GM12865 (cell line): ENCODE results near the gene SRSF6.

Experiments
- DNase-seq: peaks from one replicate; pipeline ENCODE4 v3.0.0; 2010; ENCODE audit warnings: low read depth
- H3K4me3 ChIP-seq: 2 replicates; pipeline ENCODE4 v1.5.1; 2011; ENCODE audit warnings: mild to moderate bottlenecking, low read depth, low read length, control low read depth
- CTCF ChIP-seq: IDR thresholded peaks from 2 replicates; pipeline ENCODE4 v1.5.1; 2011; ENCODE audit warnings: low read length, control low read depth, low read depth, inconsistent platforms; ENCODE audit not compliant: insufficient read depth; ENCODE audit errors: missing control alignments

SRSF6 gene

GRCh38 chr20:43460172-43460829 is 2.6 kb downstream of the SRSF6 start:
- TF ChIP-seq CTCF: no peak
- H3K4me3 ChIP-seq: no peak overlapping the region
- DNase-seq: no peak

GRCh38 chr20:43460830-43461200 is 3.1 kb downstream of the SRSF6 start:
- TF ChIP-seq CTCF: no peak
- DNase-seq: no peak
- H3K4me3 ChIP-seq: no peak overlapping the region

- no peak for TF ChIP-seq CTCF
- no peak for DNase-seq
- H3K4me3 ChIP-seq: no peak overlapping the region
Measured at GRCh38 chr20:43461894-43462659, 4.4 kb downstream of the SRSF6 start.

GRCh38 chr20:43462660-43463526 is 5.2 kb downstream of the SRSF6 start:
- H3K4me3 ChIP-seq: no peak overlapping the region
- no peak for TF ChIP-seq CTCF

GRCh38 chr20:43463527-43464218 is 6.0 kb downstream of the SRSF6 start:
- TF ChIP-seq CTCF: no peak
- DNase-seq: no peak
- no peak overlapping the region for H3K4me3 ChIP-seq

More at GRCh38 chr20:43462660-43463526, 5.2 kb downstream of the SRSF6 start:
- DNase-seq: no peak

GRCh38 chr20:43464219-43464790 is 6.6 kb downstream of the SRSF6 start:
- DNase-seq: no peak
- H3K4me3 ChIP-seq: no peak overlapping the region
- no peak for TF ChIP-seq CTCF
